B cell (primary cell): ENCODE data around the gene TTC1. TPM values are rescaled to one million over a fixed set of nuclear protein-coding genes. Genes with fewer than 3 reads are reported as not detected.

Experiments used
- ATAC-seq: fragments of 200-7000 bp; cut with Tn5 transposase; one replicate; pipeline ENCODE4 v1.10.0; 2021; ENCODE audit warnings: low read depth, mild to moderate bottlenecking, moderate number of reproducible peaks, moderate library complexity
- CTCF ChIA-PET: fragments of 350-600 bp; sonication (Branson Sonifier 250); formaldehyde crosslinking; loops from one replicate; lab custom pipeline; 2021; ENCODE audit warnings: antibody characterized with exemption, inconsistent platforms; lab: Charles Lee
- POLR2A ChIA-PET: fragments of 350-600 bp; sonication (Branson Sonifier 250); formaldehyde crosslinking; loops from one replicate; lab custom pipeline; 2021; ENCODE audit warnings: antibody characterized with exemption; lab: Charles Lee
- DNase-seq: peaks from one replicate; pipeline ENCODE4 v3.0.0; 2013
- H2AFZ ChIP-seq: 2 replicates; pipeline ENCODE4 v1.6.1; 2012; ENCODE audit warnings: mild to moderate bottlenecking, low read depth, low read length; ENCODE audit not compliant: insufficient read depth, poor library complexity, severe bottlenecking
- H3K27ac ChIP-seq, 2 donors: 1 replicate in 1 of 2; 2 replicates in 1 of 2; pipeline ENCODE4 v1.5.1; 2012 to 2013; ENCODE audit warnings: low read length in 2 of 2, mild to moderate bottlenecking in 2 of 2, moderate library complexity in 1 of 2
- H3K27me3 ChIP-seq, 4 experiments: fragments of 200-600 bp in 1 of 4; sonication (generic) in 1 of 4; replicated peaks in 1 of 4; 1 replicate in 2 of 4; 2 replicates in 2 of 4; pipeline versions ENCODE4 v1.6.1 to v1.7.0; 2013 to 2016; ENCODE audit warnings: low read length in 3 of 4, mild to moderate bottlenecking in 2 of 4, mixed read lengths in 1 of 4, moderate library complexity in 1 of 4; ENCODE audit not compliant: insufficient read depth in 4 of 4, control insufficient read depth in 3 of 4; ENCODE audit errors: control extremely low read depth in 1 of 4
- H3K36me3 ChIP-seq, 2 experiments: replicated peaks in 1 of 2; 1 replicate in 1 of 2; 2 replicates in 1 of 2; pipeline versions ENCODE4 v1.6.1 to v1.7.1; 2013; ENCODE audit warnings: low read length in 1 of 2; ENCODE audit not compliant: insufficient read depth in 2 of 2, control insufficient read depth in 1 of 2; ENCODE audit errors: control extremely low read depth in 1 of 2, extremely low read depth in 1 of 2
- H3K4me1 ChIP-seq, 2 donors: fragments of 200-600 bp in 1 of 2; sonication (generic) in 1 of 2; 1 replicate in 1 of 2; 2 replicates in 1 of 2; pipeline versions ENCODE4 v1.5.1 to v1.6.1; 2013 to 2017; ENCODE audit warnings: low read length in 2 of 2; ENCODE audit not compliant: control insufficient read depth in 2 of 2, insufficient read depth in 2 of 2
- H3K4me2 ChIP-seq: replicated peaks from 2 replicates; pipeline ENCODE3; 2012; ENCODE audit warnings: mild to moderate bottlenecking, low read depth, low read length; ENCODE audit not compliant: poor library complexity, severe bottlenecking
- H3K4me3 ChIP-seq, 5 experiments: fragments of 200-600 bp in 1 of 5; sonication (generic) in 1 of 5; 1 replicate in 3 of 5; 2 replicates in 2 of 5; pipeline versions ENCODE4 v1.5.1 to v1.7.0; 2011 to 2016; ENCODE audit warnings: low read length in 4 of 5, mild to moderate bottlenecking in 4 of 5, low read depth in 2 of 5, control low read depth in 1 of 5, moderate library complexity in 1 of 5; ENCODE audit not compliant: insufficient read depth in 1 of 5; ENCODE audit errors: control extremely low read depth in 1 of 5, extremely low read depth in 1 of 5
- H3K79me2 ChIP-seq: fragments of 200-600 bp; sonication (generic); one replicate; pipeline ENCODE4 v1.6.0; 2016; ENCODE audit warnings: low read length; ENCODE audit not compliant: control insufficient read depth, insufficient read depth
- H3K9ac ChIP-seq: fragments of 200-600 bp; sonication (generic); 2 replicates; pipeline ENCODE4 v1.6.1; 2017; ENCODE audit warnings: mild to moderate bottlenecking, low read length, moderate library complexity
- H3K9me3 ChIP-seq, 3 donors: one replicate each; pipeline versions ENCODE4 v1.6.1 to v1.7.1; 2013; ENCODE audit warnings: low read length in 2 of 3; ENCODE audit not compliant: control insufficient read depth in 2 of 3, insufficient read depth in 1 of 3; ENCODE audit errors: control extremely low read depth in 1 of 3
- H4K20me1 ChIP-seq: 2 replicates; pipeline ENCODE4 v1.6.0; 2012; ENCODE audit warnings: mild to moderate bottlenecking, low read length; ENCODE audit not compliant: insufficient read depth, control insufficient read depth, poor library complexity, severe bottlenecking
- H3K27ac Mint-ChIP-seq: one replicate; pipeline ENCODE4 v1.8.0; 2021; ENCODE audit warnings: mixed read lengths
- H3K27me3 Mint-ChIP-seq: one replicate; pipeline ENCODE4 v1.8.0; 2021; ENCODE audit warnings: mixed read lengths
- H3K4me1 Mint-ChIP-seq: one replicate; pipeline ENCODE4 v1.8.0; 2021; ENCODE audit warnings: mixed read lengths
- H3K4me3 Mint-ChIP-seq: one replicate; pipeline ENCODE4 v1.8.0; 2021; ENCODE audit warnings: mixed read lengths
- H3K9me3 Mint-ChIP-seq: one replicate; pipeline ENCODE4 v1.8.0; 2022; ENCODE audit warnings: mixed read lengths; ENCODE audit not compliant: insufficient read depth
- CTCF ChIP-seq: fragments of 200-600 bp; IDR thresholded peaks from one replicate; pipeline ENCODE4 v1.8.0; 2022; ENCODE audit warnings: antibody characterized with exemption, mild to moderate bottlenecking
- EZH2 ChIP-seq: IDR thresholded peaks from 2 replicates; pipeline ENCODE4 v1.6.1; 2012; ENCODE audit warnings: borderline replicate concordance, low read depth, mild to moderate bottlenecking, moderate library complexity, low read length; ENCODE audit not compliant: insufficient read depth, poor library complexity, severe bottlenecking
- WGBS: methylation state at CpG from one replicate; pipeline ENCODE4 v1.1.5; 2013; ENCODE audit warnings: missing lambda C conversion rate; ENCODE audit not compliant: insufficient coverage; 5-methylcytosine and 5-hydroxymethylcytosine counted together
- intact Hi-C: fragments of 100-400 bp; cut with micrococcal nuclease; formaldehyde crosslinking; loops from one replicate; pipeline ENCODE4 v1.10.0; 2022
- polyA plus RNA-seq: library from polyadenylated mRNA; depleted of rRNA; stranded (reverse); fragments of >200 nt; gene quantifications from 2 replicates; pipeline ENCODE4 v1.2.3, GENCODE V29; 2012
- total RNA-seq, 2 donors: library from RNA; stranded (reverse); fragments of 120-200 nt in 1 of 2; gene quantifications; 1 replicate in 1 of 2; 2 replicates in 1 of 2; pipeline versions ENCODE4 v1.2.3 to v1.2.4, GENCODE V29; 2013 to 2022

Gene TTC1
- total and polyA plus RNA-seq, 2 donors (not counting 1 experiment from before 2014, with no cell fraction given) = 12.1 to 40.4 TPM

- intact Hi-C loops = no loop called here
- Mint-ChIP-seq H3K27me3 (peaks cover 66% of the 10 kb centered on the region), H3K27ac (no peak overlapping the region), H3K4me1 (peaks cover 5% of the 10 kb centered on the region), H3K9me3 (no peaks in the 10 kb centered on the region), H3K4me3 (no peak overlapping the region)
- H3K4me1 ChIP-seq = peaks cover 6 to 8% of the 10 kb centered on the region in 2 donors
- ChIA-PET CTCF (interaction anchor here (3.8 kb wide), 1 partner anchor 11 kb away, joined by 11 read pairs; no protein-coding TSS in a partner anchor), POLR2A (no interaction called here)
- H2AFZ ChIP-seq = no peak overlapping the region
- no peaks in the 10 kb centered on the region for H4K20me1 ChIP-seq
- H3K9ac ChIP-seq = no peak overlapping the region
- H3K4me2 ChIP-seq = no peak overlapping the region
- peaks cover 0 to 9% (median 0%) of the 10 kb centered on the region in 3 donors for H3K9me3 ChIP-seq
- TF ChIP-seq EZH2 = no peak
- no peak for TF ChIP-seq CTCF
- H3K27ac ChIP-seq = no peak overlapping the region
- DNase-seq (no peak), ATAC-seq (no peak)
- H3K36me3 ChIP-seq = no peaks in the 10 kb centered on the region
- H3K79me2 ChIP-seq = no peaks in the 10 kb centered on the region
- WGBS = 100% methylated on average over 2 of the region's 3 CpGs
- H3K27me3 ChIP-seq = peaks cover 0 to 31% (median 19%) of the 10 kb centered on the region in 4 experiments
- no peak overlapping the region for H3K4me3 ChIP-seq
Observed at GRCh38 chr5:159976921-159977320, 32.0 kb upstream of the TTC1 start.

DNA sequence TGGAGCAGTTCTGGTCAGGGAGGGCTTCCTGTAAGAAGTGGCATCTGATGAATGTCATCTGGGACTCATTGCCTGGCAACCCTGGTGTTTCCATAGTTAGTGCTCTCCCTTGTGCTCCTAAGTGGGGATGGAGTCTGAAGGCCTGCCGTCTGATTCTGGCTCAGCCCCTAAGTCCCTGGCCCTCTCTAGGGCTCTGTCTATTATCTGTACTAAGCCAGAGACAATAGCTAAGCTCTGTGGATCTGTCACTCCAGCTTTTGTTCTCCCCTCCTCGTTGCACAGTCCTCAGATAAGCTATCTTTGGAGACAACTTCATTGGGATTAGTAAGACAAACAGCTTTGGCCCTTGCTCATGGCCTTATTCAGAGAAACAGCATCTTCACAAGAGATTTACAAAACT, 30.6 kb upstream of the TTC1 start:
- Histone ChIP-seq H3K4me3 (no peak overlapping the region), H3K36me3 (no peaks in the 10 kb centered on the region), H3K79me2 (no peaks in the 10 kb centered on the region), H3K4me1 (no peaks in the 10 kb centered on the region), H3K9me3 (peaks cover 0 to under 1% (median 0%) of the 10 kb centered on the region in 3 donors), H3K27ac (no peak overlapping the region), H3K9ac (no peak overlapping the region), H3K4me2 (no peak overlapping the region), H3K27me3 (peaks cover 0 to 21% (median 14%) of the 10 kb centered on the region in 4 experiments), H4K20me1 (no peaks in the 10 kb centered on the region), H2AFZ (no peak overlapping the region)
- Mint-ChIP-seq H3K4me1 (no peaks in the 10 kb centered on the region), H3K9me3 (no peaks in the 10 kb centered on the region), H3K4me3 (no peak overlapping the region), H3K27ac (no peak overlapping the region), H3K27me3 (peaks cover 62% of the 10 kb centered on the region)
- TF ChIP-seq EZH2 (no peak), CTCF (no peak)
- ATAC-seq (no peak), DNase-seq (no peak)
- POLR2A ChIA-PET = no interaction called here
- CTCF ChIA-PET = interaction anchor here (3.8 kb wide), 1 partner anchor 9 kb away, joined by 11 read pairs; no protein-coding TSS in a partner anchor
- WGBS = 75% methylated on average over 2 of the region's 2 CpGs
- intact Hi-C loops = no loop called here
